PC-3 (cell line): ENCODE data around the gene CYP4B1. TPM values are rescaled to one million over a fixed set of nuclear protein-coding genes. Genes with fewer than 3 reads are reported as not detected.

Experiments
- ATAC-seq: fragments of 200-7000 bp; cut with Tn5 transposase; 2 replicates; pipeline ENCODE4 v1.9.1; 2020; ENCODE audit warnings: mild to moderate bottlenecking, moderate library complexity
- BruUV-seq: library from RNA; stranded (reverse); fragments of 400-500 nt; replicated peaks from 2 replicates; lab custom pipeline; 2021; lab: Mats Ljungman, UMichigan
- CTCF ChIA-PET: fragments of 300-600 bp; sonication (Branson Sonifier 250); formaldehyde crosslinking; loops from one replicate; lab custom pipeline; 2022; ENCODE audit warnings: antibody characterized with exemption; lab: Charles Lee
- POLR2A ChIA-PET: fragments of 300-600 bp; sonication (Branson Sonifier 250); formaldehyde crosslinking; loops from one replicate; lab custom pipeline; 2022; ENCODE audit warnings: antibody characterized with exemption; ENCODE audit not compliant: unreplicated experiment; lab: Charles Lee
- DNase-seq: peaks from one replicate; pipeline ENCODE4 v3.0.0-alpha.2; 2015
- H2AFZ ChIP-seq: fragments of 300-600 bp; sonication (generic); 2 replicates; pipeline ENCODE4 v1.6.0; 2016; ENCODE audit warnings: antibody characterized with exemption, low read length
- H3F3A ChIP-seq: fragments of 300-600 bp; sonication (generic); one replicate; pipeline ENCODE4 v1.6.0; 2017; ENCODE audit warnings: antibody characterized with exemption, low read length, control low read depth, mild to moderate bottlenecking; ENCODE audit not compliant: unreplicated experiment
- H3K27ac ChIP-seq: fragments of 300-600 bp; sonication (generic); 2 replicates; pipeline ENCODE4 v1.5.1; 2016; ENCODE audit warnings: mild to moderate bottlenecking, low read length
- H3K27me3 ChIP-seq: fragments of 300-600 bp; sonication (generic); 2 replicates; pipeline ENCODE4 v1.6.1; 2016; ENCODE audit warnings: low read length, mixed read lengths
- H3K36me3 ChIP-seq: fragments of 300-600 bp; sonication (generic); 2 replicates; pipeline ENCODE4 v1.6.1; 2016; ENCODE audit warnings: low read depth, mixed run types, low read length, mixed read lengths
- H3K4me1 ChIP-seq: fragments of 300-600 bp; sonication (generic); 2 replicates; pipeline ENCODE4 v1.5.1; 2016; ENCODE audit warnings: low read length; ENCODE audit not compliant: insufficient read depth
- H3K4me2 ChIP-seq: fragments of 300-600 bp; sonication (generic); 2 replicates; pipeline ENCODE4 v1.6.0; 2016; ENCODE audit warnings: low read length
- H3K4me3 ChIP-seq: fragments of 300-600 bp; sonication (generic); 2 replicates; pipeline ENCODE4 v1.5.1; 2016; ENCODE audit warnings: mild to moderate bottlenecking, low read length, mixed read lengths
- H3K79me2 ChIP-seq: fragments of 300-600 bp; sonication (generic); 2 replicates; pipeline ENCODE4 v1.6.1; 2017; ENCODE audit warnings: low read length, mixed read lengths
- H3K9ac ChIP-seq: fragments of 300-600 bp; sonication (generic); 2 replicates; pipeline ENCODE4 v1.6.0; 2016; ENCODE audit warnings: mild to moderate bottlenecking, low read length
- H3K9me2 ChIP-seq: fragments of 300-600 bp; sonication (generic); replicated peaks from 2 replicates; pipeline ENCODE4 v1.6.1; 2016; ENCODE audit warnings: mixed run types, low read length, mixed read lengths
- H3K9me3 ChIP-seq: fragments of 300-600 bp; sonication (generic); 2 replicates; pipeline ENCODE4 v1.6.1; 2016; ENCODE audit warnings: low read length, mixed read lengths
- H4K20me1 ChIP-seq: fragments of 300-600 bp; sonication (generic); 2 replicates; pipeline ENCODE4 v1.6.1; 2016; ENCODE audit warnings: low read length, mixed read lengths
- EZH2 ChIP-seq: fragments of 300-600 bp; sonication (generic); IDR thresholded peaks from one replicate; pipeline ENCODE4 v1.6.1; 2017; ENCODE audit warnings: antibody characterized with exemption, mild to moderate bottlenecking, low read length; ENCODE audit not compliant: unreplicated experiment
- EZH2phosphoT487 ChIP-seq: fragments of 300-600 bp; sonication (generic); IDR thresholded peaks from 2 replicates; pipeline ENCODE4 v1.6.1; 2018; ENCODE audit warnings: mild to moderate bottlenecking, antibody characterized with exemption, low read length, borderline replicate concordance
- intact Hi-C: fragments of 100-400 bp; cut with micrococcal nuclease; formaldehyde crosslinking; loops from 2 replicates; pipeline ENCODE4 v1.9.0; 2023
- total RNA-seq: library from RNA; depleted of rRNA; stranded (reverse); fragments of >200 nt; gene quantifications from 2 replicates; pipeline ENCODE4 v1.2.3, GENCODE V29; 2014
- TF ChIP-seq, protein P1 (sequence below): fragments of 300-600 bp; sonication (generic); conservative IDR thresholded peaks from 2 replicates; pipeline ENCODE4 v1.5.1; 2017; ENCODE audit warnings: antibody characterized with exemption, low read depth, mild to moderate bottlenecking, low read length

CYP4B1 gene
- total RNA-seq, 1 experiment from 2014 or later: not detected

DNA sequence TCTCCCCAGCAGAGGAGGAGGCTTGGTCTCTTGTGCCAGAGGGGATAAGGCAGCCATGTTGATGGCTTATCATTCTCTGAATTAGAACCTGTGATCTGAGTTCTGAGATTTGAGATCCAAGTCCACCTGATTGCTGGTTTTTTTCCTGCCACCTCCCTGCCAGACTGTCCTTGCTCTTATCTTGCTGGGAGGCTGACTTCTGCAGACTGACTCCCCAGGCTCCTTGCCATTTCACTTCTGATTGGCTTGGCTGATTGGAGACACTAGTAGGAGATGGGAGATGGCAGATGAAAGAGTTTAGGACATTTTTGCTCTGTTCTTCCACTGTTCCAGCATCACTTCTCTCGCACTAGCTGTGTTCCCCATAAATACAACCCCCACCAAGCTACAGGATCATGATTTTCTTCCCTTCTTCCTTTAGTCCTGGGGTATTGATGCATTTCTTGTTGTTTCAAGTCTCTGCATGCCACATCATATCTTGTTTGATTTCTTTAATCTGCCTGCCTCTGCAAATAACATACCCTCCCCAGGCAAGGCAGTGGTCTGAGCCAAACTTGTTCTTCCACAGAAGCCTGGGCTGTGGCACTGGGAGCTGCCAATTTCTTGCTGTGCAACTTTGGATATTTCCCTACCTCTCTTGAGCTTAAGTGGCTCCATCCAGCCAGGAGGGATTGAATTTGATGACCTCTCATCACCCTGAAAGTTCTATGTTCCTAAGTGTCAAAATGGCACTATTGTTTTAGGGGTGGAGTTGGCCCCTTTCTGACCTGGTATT, 963 bp upstream of the CYP4B1 start:
- TF ChIP-seq EZH2: no peak
- no peak for TF ChIP-seq EZH2phosphoT487
- TF ChIP-seq, protein P1, sequence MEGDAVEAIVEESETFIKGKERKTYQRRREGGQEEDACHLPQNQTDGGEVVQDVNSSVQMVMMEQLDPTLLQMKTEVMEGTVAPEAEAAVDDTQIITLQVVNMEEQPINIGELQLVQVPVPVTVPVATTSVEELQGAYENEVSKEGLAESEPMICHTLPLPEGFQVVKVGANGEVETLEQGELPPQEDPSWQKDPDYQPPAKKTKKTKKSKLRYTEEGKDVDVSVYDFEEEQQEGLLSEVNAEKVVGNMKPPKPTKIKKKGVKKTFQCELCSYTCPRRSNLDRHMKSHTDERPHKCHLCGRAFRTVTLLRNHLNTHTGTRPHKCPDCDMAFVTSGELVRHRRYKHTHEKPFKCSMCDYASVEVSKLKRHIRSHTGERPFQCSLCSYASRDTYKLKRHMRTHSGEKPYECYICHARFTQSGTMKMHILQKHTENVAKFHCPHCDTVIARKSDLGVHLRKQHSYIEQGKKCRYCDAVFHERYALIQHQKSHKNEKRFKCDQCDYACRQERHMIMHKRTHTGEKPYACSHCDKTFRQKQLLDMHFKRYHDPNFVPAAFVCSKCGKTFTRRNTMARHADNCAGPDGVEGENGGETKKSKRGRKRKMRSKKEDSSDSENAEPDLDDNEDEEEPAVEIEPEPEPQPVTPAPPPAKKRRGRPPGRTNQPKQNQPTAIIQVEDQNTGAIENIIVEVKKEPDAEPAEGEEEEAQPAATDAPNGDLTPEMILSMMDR: no peak
- Histone ChIP-seq H3K27me3 (peaks cover 22% of the 10 kb centered on the region; the same call in 1 of the 2 replicates), H3F3A (no peaks in the 10 kb centered on the region), H3K4me2 (no peak overlapping the region), H3K9me3 (no peaks in the 10 kb centered on the region), H4K20me1 (no peaks in the 10 kb centered on the region), H3K9me2 (no peaks in the 10 kb centered on the region), H3K27ac (no peak overlapping the region), H3K4me3 (no peak overlapping the region), H3K36me3 (no peaks in the 10 kb centered on the region), H3K4me1 (no peaks in the 10 kb centered on the region), H3K9ac (no peak overlapping the region), H2AFZ (no peak overlapping the region), H3K79me2 (no peaks in the 10 kb centered on the region)
- intact Hi-C loops: no loop called here
- BruUV-seq: no TSS peak
- no peak for ATAC-seq
- POLR2A ChIA-PET: interaction anchor here (0.5 kb wide), 1 partner anchor 1739 kb away, joined by 3 read pairs; no protein-coding TSS in a partner anchor
- CTCF ChIA-PET: no interaction called here
- DNase-seq: no peak

DNA sequence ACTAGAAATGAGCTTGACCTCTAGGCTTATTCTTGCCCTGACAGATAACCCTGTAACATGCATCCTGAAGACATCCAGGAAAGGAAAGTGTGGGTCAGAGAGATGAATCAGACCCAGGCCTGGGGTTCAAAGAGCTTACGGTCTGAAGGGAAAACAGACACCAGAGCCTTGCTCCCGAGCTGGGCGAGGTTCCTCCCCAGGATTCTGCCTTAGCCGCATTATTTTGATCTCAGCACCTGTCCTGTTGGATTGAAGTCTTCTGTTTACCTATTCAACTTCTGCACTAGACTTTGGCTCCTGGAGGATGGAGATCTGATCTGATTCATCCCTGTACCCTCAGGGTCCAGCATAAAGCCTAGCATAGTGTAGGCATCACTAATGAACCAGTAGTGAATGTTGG, 1.9 kb downstream of the CYP4B1 start:
- DNase-seq (no peak), ATAC-seq (no peak)
- H3K9me2 ChIP-seq: no peaks in the 10 kb centered on the region
- ChIA-PET POLR2A (no interaction called here), CTCF (no interaction called here)
- H3F3A ChIP-seq: no peaks in the 10 kb centered on the region
- H3K4me1 ChIP-seq: no peaks in the 10 kb centered on the region
- H3K4me3 ChIP-seq: no peak overlapping the region
- H3K36me3 ChIP-seq: no peaks in the 10 kb centered on the region
- no peaks in the 10 kb centered on the region for H3K79me2 ChIP-seq
- peaks cover 27% of the 10 kb centered on the region; the same call in 1 of the 2 replicates for H3K27me3 ChIP-seq
- H2AFZ ChIP-seq: no peak overlapping the region
- H3K27ac ChIP-seq: no peak overlapping the region
- TF ChIP-seq EZH2phosphoT487: no peak
- no peak for TF ChIP-seq EZH2
- TF ChIP-seq, protein P1: no peak
- BruUV-seq: no TSS peak
- intact Hi-C loops: no loop called here
- H3K4me2 ChIP-seq: no peak overlapping the region
- H4K20me1 ChIP-seq: no peaks in the 10 kb centered on the region
- H3K9ac ChIP-seq: no peak overlapping the region
- no peaks in the 10 kb centered on the region for H3K9me3 ChIP-seq
